Measurements from ENCODE around the gene ZNF446. TPM values are rescaled to one million over a fixed set of nuclear protein-coding genes. Genes with fewer than 3 reads are reported as not detected.
A peak's percentile ranks its signal among the peaks of the same experiment; 100 is the strongest.

ZNF446 gene
- total and polyA plus RNA-seq, 2 donors (not counting 1 experiment from before 2014, with no cell fraction given) = 2.4 to 9.4 TPM

GRCh38 chr19:58473775-58474174 is 2.4 kb upstream of the ZNF446 start:
- no peaks in the 10 kb centered on the region for H3K9me3 ChIP-seq (ENCODE audit: control insufficient read depth, insufficient read depth, low read depth, low read length)
- no peak for DNase-seq (ENCODE audit: low read depth in 2 of 2)
- no peaks in the 10 kb centered on the region for H4K20me1 ChIP-seq (ENCODE audit: control insufficient read depth, extremely low read depth, insufficient read depth, low read length)
- H2AFZ ChIP-seq (ENCODE audit: low read length) = no peak overlapping the region
- H3K36me3 ChIP-seq (ENCODE audit: control insufficient read depth, insufficient read depth, low read length) = peaks cover 17% of the 10 kb centered on the region
- no peak overlapping the region for H3K4me3 ChIP-seq (replicated peaks in 1 of 4; ENCODE audit: control extremely low read depth in 1 of 4, insufficient read depth in 1 of 4, low read depth in 3 of 4, low read length in 4 of 4)
- peaks cover 2% of the 10 kb centered on the region for H3K79me2 ChIP-seq (ENCODE audit: control insufficient read depth, insufficient read depth, low read length)
- H3K4me1 ChIP-seq (ENCODE audit: control insufficient read depth, extremely low read depth, insufficient read depth, low read length) = peaks cover 18% of the 10 kb centered on the region
- no peak overlapping the region for H3K9ac ChIP-seq (ENCODE audit: insufficient read depth, low read length)
- no peaks in the 10 kb centered on the region for H3K27me3 ChIP-seq (ENCODE audit: control insufficient read depth, insufficient read depth, low read length)
- no peak for TF ChIP-seq CTCF (conservative IDR thresholded peaks at IDR 0.05 in 1 of 2, IDR thresholded peaks at IDR 0.05 in 1 of 2; ENCODE audit: low read depth in 1 of 2, low read length in 2 of 2)
- no peak for TF ChIP-seq EZH2 (IDR thresholded peaks at IDR 0.05; ENCODE audit: low read length, missing control alignments)
- H3K4me2 ChIP-seq (ENCODE audit: extremely low read depth, insufficient read depth, low read length) = no peak overlapping the region
- H3K27ac ChIP-seq (ENCODE audit: insufficient read depth, low read length) = no peak overlapping the region

- peak; percentile 61 to 90 for DNase-seq (ENCODE audit: low read depth in 2 of 2)
- TF ChIP-seq EZH2 (IDR thresholded peaks at IDR 0.05; ENCODE audit: low read length, missing control alignments) (no peak), CTCF (conservative IDR thresholded peaks at IDR 0.05 in 1 of 2, IDR thresholded peaks at IDR 0.05 in 1 of 2; ENCODE audit: low read depth in 1 of 2, low read length in 2 of 2) (no peak)
- Histone ChIP-seq H3K36me3 (ENCODE audit: control insufficient read depth, insufficient read depth, low read length) (peaks cover 16% of the 10 kb centered on the region), H3K4me2 (ENCODE audit: extremely low read depth, insufficient read depth, low read length) (no peak overlapping the region), H3K27ac (ENCODE audit: insufficient read depth, low read length) (peak overlapping the region; percentile 98), H4K20me1 (ENCODE audit: control insufficient read depth, extremely low read depth, insufficient read depth, low read length) (no peaks in the 10 kb centered on the region), H3K79me2 (ENCODE audit: control insufficient read depth, insufficient read depth, low read length) (no peaks in the 10 kb centered on the region), H3K9me3 (ENCODE audit: control insufficient read depth, insufficient read depth, low read depth, low read length) (no peaks in the 10 kb centered on the region), H2AFZ (ENCODE audit: low read length) (no peak overlapping the region), H3K4me3 (replicated peaks in 1 of 4; ENCODE audit: control extremely low read depth in 1 of 4, insufficient read depth in 1 of 4, low read depth in 3 of 4, low read length in 4 of 4) (no peak overlapping the region), H3K9ac (ENCODE audit: insufficient read depth, low read length) (no peak overlapping the region), H3K27me3 (ENCODE audit: control insufficient read depth, insufficient read depth, low read length) (no peaks in the 10 kb centered on the region), H3K4me1 (ENCODE audit: control insufficient read depth, extremely low read depth, insufficient read depth, low read length) (peaks cover 18% of the 10 kb centered on the region)
Observed at GRCh38 chr19:58474291-58474996, 1.7 kb upstream of the ZNF446 start.

- peak overlapping the region; percentile 88 for H3K9ac ChIP-seq (ENCODE audit: insufficient read depth, low read length)
Observed at GRCh38 chr19:58474997-58475713, 997 bp upstream of the ZNF446 start.

More at GRCh38 chr19:58474997-58475713, 997 bp upstream of the ZNF446 start:
- Histone ChIP-seq H3K27ac (ENCODE audit: insufficient read depth, low read length) (peak overlapping the region; percentile 98), H3K4me2 (ENCODE audit: extremely low read depth, insufficient read depth, low read length) (peak overlapping the region; percentile 61), H3K9me3 (ENCODE audit: control insufficient read depth, insufficient read depth, low read depth, low read length) (no peaks in the 10 kb centered on the region), H2AFZ (ENCODE audit: low read length) (peak overlapping the region; percentile 58), H3K4me3 (replicated peaks in 1 of 4; ENCODE audit: control extremely low read depth in 1 of 4, insufficient read depth in 1 of 4, low read depth in 3 of 4, low read length in 4 of 4) (peak overlapping the region; percentile 59 to 75 (median 68)), H3K79me2 (ENCODE audit: control insufficient read depth, insufficient read depth, low read length) (no peaks in the 10 kb centered on the region), H4K20me1 (ENCODE audit: control insufficient read depth, extremely low read depth, insufficient read depth, low read length) (no peaks in the 10 kb centered on the region), H3K36me3 (ENCODE audit: control insufficient read depth, insufficient read depth, low read length) (peaks cover 12% of the 10 kb centered on the region), H3K4me1 (ENCODE audit: control insufficient read depth, extremely low read depth, insufficient read depth, low read length) (peaks cover 18% of the 10 kb centered on the region), H3K27me3 (ENCODE audit: control insufficient read depth, insufficient read depth, low read length) (no peaks in the 10 kb centered on the region)
- no peak for DNase-seq (ENCODE audit: low read depth in 2 of 2)
- TF ChIP-seq CTCF (conservative IDR thresholded peaks at IDR 0.05 in 1 of 2, IDR thresholded peaks at IDR 0.05 in 1 of 2; ENCODE audit: low read depth in 1 of 2, low read length in 2 of 2) (no peak), EZH2 (IDR thresholded peaks at IDR 0.05; ENCODE audit: low read length, missing control alignments) (no peak)
